Pancreas (tissue), 10 donors: Measurements from ENCODE around the gene DIP2B. TPM values are rescaled to one million over a fixed set of nuclear protein-coding genes. Genes with fewer than 3 reads are reported as not detected.

ENCODE experiments used
- ATAC-seq, 4 donors: fragments of 200-7000 bp; cut with Tn5 transposase; one replicate each; pipeline versions ENCODE4 v1.8.0 to v1.9.1; 2020; ENCODE audit warnings: mild to moderate bottlenecking in 4 of 4, moderate library complexity in 4 of 4
- DNase-seq, 6 donors: peaks; one replicate each; pipeline ENCODE4 v3.0.0-alpha.2; 2020
- FAIRE-seq: peaks from 2 replicates; lab custom pipeline; 2012; peaks lifted over from hg19 to GRCh38; lab: Jason Lieb, UNC
- H3K27ac ChIP-seq, 4 donors: fragments of 200-600 bp; sonication (generic); 1 replicate in 3 of 4; 2 replicates in 1 of 4; pipeline versions ENCODE4 v1.5.0 to v1.8.0; 2020
- H3K27me3 ChIP-seq, 4 donors: fragments of 200-600 bp; one replicate each; pipeline ENCODE4 v1.8.0; 2021
- H3K36me3 ChIP-seq, 3 donors: fragments of 200-600 bp; sonication (generic) in 1 of 3; one replicate each; pipeline versions ENCODE4 v1.5.0 to v1.8.0; 2020 to 2021
- H3K4me1 ChIP-seq, 3 donors: fragments of 200-600 bp; one replicate each; pipeline ENCODE4 v1.8.0; 2021
- H3K4me3 ChIP-seq, 4 donors: fragments of 200-600 bp; sonication (generic) in 2 of 4; one replicate each; pipeline versions ENCODE4 v1.5.0 to v1.8.0; 2020 to 2021
- H3K9me3 ChIP-seq, 4 donors: fragments of 200-600 bp; one replicate each; pipeline ENCODE4 v1.8.0; 2021
- WGBS, 2 donors: extraction: QIAGEN DNeasy Blood & Tissue Kit; methylation state at CpG; one replicate each; pipeline ENCODE4 v1.1.7; 2013; 5-methylcytosine and 5-hydroxymethylcytosine counted together
- intact Hi-C, 3 donors: fragments of 100-400 bp; cut with DNase I; formaldehyde crosslinking; loops; one replicate each; pipeline versions ENCODE4 v1.11.1 to v1.14.2; 2022
- polyA plus RNA-seq, 2 donors: library from polyadenylated mRNA; stranded (reverse); fragments of 200-250 nt; gene quantifications; one replicate each; pipeline ENCODE4 v1.2.3, GENCODE V29; 2013
- total RNA-seq, 6 donors: library from RNA; stranded (reverse); fragmentation: NEBNext Ultra II Directional in 4 of 6; extraction: Animal tissue kit (Norgen Biotek cat#: 25700) in 4 of 6; gene quantifications; one replicate each; pipeline versions ENCODE4 v1.2.1 to v1.2.4, GENCODE V29; 2021 to 2023
- TF ChIP-seq, protein P1 (sequence below), 4 donors: fragments of 200-600 bp; sonication (generic) in 3 of 4; IDR thresholded peaks; one replicate each; pipeline versions ENCODE4 v1.5.0 to v1.8.0; 2021; ENCODE audit warnings: antibody characterized with exemption in 4 of 4
- donor health status: healthy with polysubstance abuse.
- donor health status: DM: no; HTN: no; CAD: no; lungs with moderate emphysema.
- donor health status: DM: no; HTN: no; CAD: no.
- donor health status: control.
- donor health status: control.
- donor health status: Bipolar disorder and iron deficiency.
- donor health status: DM: yes; HTN: yes; CAD: no.
- donor health status: DM: no; HTN: no; CAD: no.
- donor health status: DM: no; HTN: no; CAD: no.
- donor health status: DM: yes; HTN: yes; CAD: no.

DIP2B gene
- total and polyA plus RNA-seq, 8 donors: 3.2 to 15.9 (median 9.2) TPM

DNA sequence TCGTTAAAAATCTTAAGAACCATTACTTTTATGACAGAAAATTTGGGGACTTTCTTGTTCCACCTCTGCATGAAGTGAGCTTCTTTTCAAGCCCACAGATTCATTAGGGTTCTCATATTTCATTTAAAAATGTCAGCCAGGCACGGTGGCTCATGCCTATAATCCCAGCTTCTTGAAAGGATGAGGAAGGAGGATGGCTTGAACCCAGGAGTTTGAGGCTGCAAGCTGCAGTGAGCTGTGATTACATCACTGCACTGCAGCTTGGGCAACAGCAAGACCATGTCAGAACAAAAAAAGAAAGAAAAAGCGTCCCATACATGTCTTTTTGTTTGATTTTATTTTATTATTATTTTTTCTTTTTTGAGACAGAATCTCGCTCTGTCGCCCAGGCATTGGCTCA, 215.7 kb downstream of the DIP2B start:
- TF ChIP-seq, protein P1, sequence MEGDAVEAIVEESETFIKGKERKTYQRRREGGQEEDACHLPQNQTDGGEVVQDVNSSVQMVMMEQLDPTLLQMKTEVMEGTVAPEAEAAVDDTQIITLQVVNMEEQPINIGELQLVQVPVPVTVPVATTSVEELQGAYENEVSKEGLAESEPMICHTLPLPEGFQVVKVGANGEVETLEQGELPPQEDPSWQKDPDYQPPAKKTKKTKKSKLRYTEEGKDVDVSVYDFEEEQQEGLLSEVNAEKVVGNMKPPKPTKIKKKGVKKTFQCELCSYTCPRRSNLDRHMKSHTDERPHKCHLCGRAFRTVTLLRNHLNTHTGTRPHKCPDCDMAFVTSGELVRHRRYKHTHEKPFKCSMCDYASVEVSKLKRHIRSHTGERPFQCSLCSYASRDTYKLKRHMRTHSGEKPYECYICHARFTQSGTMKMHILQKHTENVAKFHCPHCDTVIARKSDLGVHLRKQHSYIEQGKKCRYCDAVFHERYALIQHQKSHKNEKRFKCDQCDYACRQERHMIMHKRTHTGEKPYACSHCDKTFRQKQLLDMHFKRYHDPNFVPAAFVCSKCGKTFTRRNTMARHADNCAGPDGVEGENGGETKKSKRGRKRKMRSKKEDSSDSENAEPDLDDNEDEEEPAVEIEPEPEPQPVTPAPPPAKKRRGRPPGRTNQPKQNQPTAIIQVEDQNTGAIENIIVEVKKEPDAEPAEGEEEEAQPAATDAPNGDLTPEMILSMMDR (IDR thresholded peaks at IDR 0.05): no peak
- Histone ChIP-seq H3K4me3 (no peak overlapping the region), H3K9me3 (no peaks in the 10 kb centered on the region), H3K4me1 (peaks cover 2 to 14% (median 3%) of the 10 kb centered on the region in 3 donors), H3K27me3 (no peaks in the 10 kb centered on the region), H3K36me3 (peaks cover 4 to 39% (median 9%) of the 10 kb centered on the region in 3 donors), H3K27ac (no peak overlapping the region)
- ATAC-seq: no peak
- FAIRE-seq: no peak
- 89% methylated on average over 5 of the region's 5 CpGs for WGBS, 2 donors
- intact Hi-C loops: no loop called here
- no peak for DNase-seq

DNA sequence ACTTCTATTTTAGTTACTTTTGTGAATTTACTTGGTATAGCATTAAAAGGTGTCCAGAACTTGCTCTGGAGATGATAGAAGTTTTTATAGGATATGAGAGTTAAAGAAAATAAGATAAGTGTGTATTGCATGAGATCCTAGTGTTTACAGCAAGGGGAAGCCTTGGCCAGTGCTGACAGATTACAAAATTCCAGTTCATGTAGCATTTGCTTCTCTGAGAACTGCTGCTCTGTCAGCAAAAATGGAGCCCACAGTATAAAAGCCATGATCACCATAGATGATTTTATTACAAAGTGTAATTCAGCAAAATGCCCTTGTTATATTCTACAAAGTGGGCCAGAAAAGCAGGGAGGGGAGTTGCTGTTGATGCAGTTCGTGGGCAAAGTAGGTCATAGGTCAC, 219.1 kb downstream of the DIP2B start:
- H3K4me1 ChIP-seq: peaks cover 5 to 21% (median 6%) of the 10 kb centered on the region in 3 donors
- no peak overlapping the region for H3K4me3 ChIP-seq
- intact Hi-C loops: no loop called here
- no peak for DNase-seq
- TF ChIP-seq, protein P1 (IDR thresholded peaks at IDR 0.05): no peak
- WGBS, 2 donors: 61 to 63% methylated on average over 1 of the region's 1 CpG
- H3K27me3 ChIP-seq: no peaks in the 10 kb centered on the region
- H3K36me3 ChIP-seq: peaks cover 3 to 52% (median 9%) of the 10 kb centered on the region in 3 donors
- no peak overlapping the region for H3K27ac ChIP-seq
- ATAC-seq: peak in 1 of 4 donors; percentile 58
- no peak for FAIRE-seq
- H3K9me3 ChIP-seq: no peaks in the 10 kb centered on the region

- DNase-seq (no peak), FAIRE-seq (no peak), ATAC-seq (peak; percentile 54 to 81 (median 62))
- Histone ChIP-seq H3K36me3 (peaks cover 0 to 63% (median 15%) of the 10 kb centered on the region in 3 donors), H3K27me3 (no peaks in the 10 kb centered on the region), H3K4me1 (peaks cover 5 to 21% (median 6%) of the 10 kb centered on the region in 3 donors), H3K4me3 (no peak overlapping the region), H3K27ac (no peak overlapping the region), H3K9me3 (no peaks in the 10 kb centered on the region)
- 48% methylated on average over 5 of the region's 5 CpGs for WGBS, 2 donors
- intact Hi-C loops: no loop called here
- TF ChIP-seq, protein P1 (IDR thresholded peaks at IDR 0.05): no peak
Observed at GRCh38 chr12:50725011-50725942, 220.5 kb downstream of the DIP2B start.

DNA sequence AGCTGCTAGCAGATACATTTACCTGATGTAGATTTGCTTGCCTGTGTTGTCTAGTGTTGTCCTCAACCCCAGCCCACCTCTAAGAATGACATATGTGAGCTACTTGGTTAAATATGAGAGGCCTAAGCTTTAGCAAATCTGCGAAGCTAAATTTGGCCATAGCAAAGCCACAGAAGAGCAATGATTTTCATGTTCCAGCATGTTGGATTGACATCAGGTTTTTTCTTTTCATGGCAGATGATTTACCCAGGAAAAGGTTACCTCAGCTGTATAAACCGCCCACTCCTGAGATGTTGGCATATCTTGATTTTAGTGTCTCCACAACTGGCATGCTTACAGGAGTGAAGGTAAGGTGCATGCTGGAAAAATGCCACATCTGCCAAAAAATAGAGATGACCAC, 222.7 kb downstream of the DIP2B start:
- no peak overlapping the region for H3K4me3 ChIP-seq
- H3K27me3 ChIP-seq: no peaks in the 10 kb centered on the region
- WGBS, 2 donors: 94 to 95% methylated on average over 2 of the region's 2 CpGs
- no peak for ATAC-seq
- no peaks in the 10 kb centered on the region for H3K9me3 ChIP-seq
- intact Hi-C loops: no loop called here
- peaks cover 0 to 64% (median 9%) of the 10 kb centered on the region in 3 donors for H3K36me3 ChIP-seq
- no peak overlapping the region for H3K27ac ChIP-seq
- TF ChIP-seq, protein P1 (IDR thresholded peaks at IDR 0.05): no peak
- no peak for DNase-seq
- peaks cover 5 to 21% (median 6%) of the 10 kb centered on the region in 3 donors for H3K4me1 ChIP-seq
- no peak for FAIRE-seq

DNA sequence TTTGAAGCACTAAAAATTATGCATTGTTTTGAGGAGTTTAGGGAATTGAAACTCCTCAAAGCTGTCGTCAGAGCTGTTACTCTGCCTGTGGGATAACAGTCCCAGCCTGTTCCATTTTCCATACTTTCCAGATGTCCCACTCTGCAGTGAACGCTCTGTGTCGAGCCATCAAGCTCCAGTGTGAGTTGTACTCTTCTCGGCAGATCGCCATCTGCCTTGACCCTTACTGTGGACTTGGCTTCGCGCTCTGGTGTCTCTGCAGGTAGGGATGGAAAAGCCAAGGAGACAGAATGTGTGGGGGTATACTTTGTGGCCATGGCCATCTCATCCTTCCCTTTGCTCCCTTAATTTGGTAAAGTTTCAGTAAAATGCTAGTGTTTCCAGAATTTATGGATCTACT, 223.6 kb downstream of the DIP2B start:
- FAIRE-seq (no peak), DNase-seq (no peak), ATAC-seq (no peak)
- Histone ChIP-seq H3K27ac (no peak overlapping the region), H3K4me3 (no peak overlapping the region), H3K9me3 (no peaks in the 10 kb centered on the region), H3K36me3 (peaks cover 0 to 58% (median 6%) of the 10 kb centered on the region in 3 donors), H3K27me3 (no peaks in the 10 kb centered on the region), H3K4me1 (peaks cover 5 to 21% (median 6%) of the 10 kb centered on the region in 3 donors)
- 94 to 95% methylated on average over 7 of the region's 7 CpGs for WGBS, 2 donors
- TF ChIP-seq, protein P1 (IDR thresholded peaks at IDR 0.05): no peak
- intact Hi-C loops: no loop called here
